Activated B cell treated with CpG ODN at 0.5 μM for 24 hours (primary cell): ENCODE data around the gene DHX58. TPM values are rescaled to one million over a fixed set of nuclear protein-coding genes. Genes with fewer than 3 reads are reported as not detected.

Source experiments
- ATAC-seq: fragments of 200-7000 bp; cut with Tn5 transposase; one replicate; pipeline ENCODE4 v1.10.0; 2021; ENCODE audit warnings: low read depth, mild to moderate bottlenecking, moderate library complexity
- CTCF ChIA-PET: fragments of 350-600 bp; sonication (Branson Sonifier 250); formaldehyde crosslinking; loops from one replicate; lab custom pipeline; 2021; ENCODE audit warnings: antibody characterized with exemption; lab: Charles Lee
- POLR2A ChIA-PET: fragments of 350-600 bp; sonication (Branson Sonifier 250); formaldehyde crosslinking; loops from one replicate; lab custom pipeline; 2021; ENCODE audit warnings: antibody characterized with exemption; lab: Charles Lee
- DNase-seq: peaks from one replicate; pipeline ENCODE4 v3.0.0; 2022
- H3K27ac Mint-ChIP-seq: one replicate; pipeline ENCODE4 v1.8.0; 2020; ENCODE audit warnings: mixed read lengths
- H3K27me3 Mint-ChIP-seq: one replicate; pipeline ENCODE4 v1.8.0; 2021; ENCODE audit warnings: mixed read lengths
- H3K36me3 Mint-ChIP-seq: one replicate; pipeline ENCODE4 v1.8.0; 2021; ENCODE audit warnings: low read depth, mixed read lengths
- H3K4me1 Mint-ChIP-seq: one replicate; pipeline ENCODE4 v1.8.0; 2021; ENCODE audit warnings: mixed read lengths
- H3K4me3 Mint-ChIP-seq: one replicate; pipeline ENCODE4 v1.8.0; 2020; ENCODE audit warnings: mild to moderate bottlenecking, mixed read lengths
- H3K9me3 Mint-ChIP-seq: one replicate; pipeline ENCODE4 v1.8.0; 2020; ENCODE audit warnings: mixed read lengths
- CTCF ChIP-seq: fragments of 200-600 bp; IDR thresholded peaks from one replicate; pipeline ENCODE4 v1.8.0; 2022; ENCODE audit warnings: antibody characterized with exemption, mild to moderate bottlenecking
- intact Hi-C: fragments of 100-400 bp; cut with micrococcal nuclease; formaldehyde crosslinking; loops from one replicate; pipeline ENCODE4 v1.15.1; 2024
- total RNA-seq: library from RNA; stranded (reverse); gene quantifications from 2 replicates; pipeline ENCODE4 v1.2.3, GENCODE V29; 2022

DHX58 gene
- total RNA-seq, 1 donor from 2014 or later, result 22.4 TPM

GRCh38 chr17:42058063-42058462 lies 54.5 kb downstream of the DHX58 start:
- intact Hi-C loops, result no loop called here
- Mint-ChIP-seq H3K9me3 (no peaks in the 10 kb centered on the region), H3K4me1 (no peaks in the 10 kb centered on the region), H3K27me3 (peaks cover 9% of the 10 kb centered on the region), H3K36me3 (no peaks in the 10 kb centered on the region), H3K4me3 (no peak overlapping the region), H3K27ac (no peak overlapping the region)
- ChIA-PET POLR2A (interaction anchor here (0.6 kb wide), 2 partner anchors 400 to 927 kb away, joined by 4 to 7 read pairs; no protein-coding TSS in a partner anchor), CTCF (no interaction called here)
- no peak for DNase-seq
- no peak for TF ChIP-seq CTCF
- ATAC-seq, result no peak

- no peak overlapping the region for H3K27ac Mint-ChIP-seq
- H3K36me3 Mint-ChIP-seq, result no peaks in the 10 kb centered on the region
- peaks cover 20% of the 10 kb centered on the region for H3K27me3 Mint-ChIP-seq
- intact Hi-C loops, result no loop called here
- ATAC-seq (no peak), DNase-seq (no peak)
- CTCF ChIA-PET, result no interaction called here
- no peaks in the 10 kb centered on the region for H3K9me3 Mint-ChIP-seq
- no peak for TF ChIP-seq CTCF
- POLR2A ChIA-PET, result no interaction called here
- no peak overlapping the region for H3K4me3 Mint-ChIP-seq
- no peaks in the 10 kb centered on the region for H3K4me1 Mint-ChIP-seq
Measured at GRCh38 chr17:42056635-42057034, 55.9 kb downstream of the DHX58 start.

DNA sequence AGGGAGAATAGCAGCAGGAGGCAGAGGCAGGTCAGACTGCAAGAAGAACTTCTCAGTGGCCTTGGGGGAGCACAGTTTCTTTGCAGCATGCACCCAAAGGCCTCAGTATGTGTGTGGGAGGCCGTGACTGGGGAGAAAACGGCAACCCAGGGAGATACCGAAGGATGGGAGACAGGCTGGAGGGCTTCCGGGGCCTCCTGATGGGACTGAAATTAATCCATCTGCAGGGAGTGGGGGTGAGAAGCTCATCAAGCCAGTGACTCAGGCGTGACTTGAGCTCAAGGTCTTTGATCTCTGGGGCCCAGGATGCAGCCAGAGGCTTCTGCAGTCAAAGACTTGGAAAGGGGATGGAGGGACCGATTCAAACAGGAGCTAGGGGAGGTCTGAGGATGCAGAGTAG lies 57.0 kb downstream of the DHX58 start:
- Mint-ChIP-seq H3K27ac (no peak overlapping the region), H3K4me3 (no peak overlapping the region), H3K27me3 (peaks cover 26% of the 10 kb centered on the region), H3K36me3 (no peaks in the 10 kb centered on the region), H3K4me1 (peaks cover 5% of the 10 kb centered on the region), H3K9me3 (no peaks in the 10 kb centered on the region)
- CTCF ChIA-PET, result no interaction called here
- TF ChIP-seq CTCF, result no peak
- ATAC-seq (no peak), DNase-seq (no peak)
- intact Hi-C loops, result no loop called here
- POLR2A ChIA-PET, result no interaction called here

- DNase-seq, result no peak
- Mint-ChIP-seq H3K4me1 (peaks cover 6% of the 10 kb centered on the region), H3K4me3 (no peak overlapping the region), H3K9me3 (no peaks in the 10 kb centered on the region), H3K27me3 (peaks cover 26% of the 10 kb centered on the region), H3K27ac (no peak overlapping the region), H3K36me3 (no peaks in the 10 kb centered on the region)
- no peak for ATAC-seq
- ChIA-PET POLR2A (no interaction called here), CTCF (no interaction called here)
- TF ChIP-seq CTCF, result no peak
- intact Hi-C loops, result no loop called here
Measured at GRCh38 chr17:42055027-42055426, 57.5 kb downstream of the DHX58 start.

DNA sequence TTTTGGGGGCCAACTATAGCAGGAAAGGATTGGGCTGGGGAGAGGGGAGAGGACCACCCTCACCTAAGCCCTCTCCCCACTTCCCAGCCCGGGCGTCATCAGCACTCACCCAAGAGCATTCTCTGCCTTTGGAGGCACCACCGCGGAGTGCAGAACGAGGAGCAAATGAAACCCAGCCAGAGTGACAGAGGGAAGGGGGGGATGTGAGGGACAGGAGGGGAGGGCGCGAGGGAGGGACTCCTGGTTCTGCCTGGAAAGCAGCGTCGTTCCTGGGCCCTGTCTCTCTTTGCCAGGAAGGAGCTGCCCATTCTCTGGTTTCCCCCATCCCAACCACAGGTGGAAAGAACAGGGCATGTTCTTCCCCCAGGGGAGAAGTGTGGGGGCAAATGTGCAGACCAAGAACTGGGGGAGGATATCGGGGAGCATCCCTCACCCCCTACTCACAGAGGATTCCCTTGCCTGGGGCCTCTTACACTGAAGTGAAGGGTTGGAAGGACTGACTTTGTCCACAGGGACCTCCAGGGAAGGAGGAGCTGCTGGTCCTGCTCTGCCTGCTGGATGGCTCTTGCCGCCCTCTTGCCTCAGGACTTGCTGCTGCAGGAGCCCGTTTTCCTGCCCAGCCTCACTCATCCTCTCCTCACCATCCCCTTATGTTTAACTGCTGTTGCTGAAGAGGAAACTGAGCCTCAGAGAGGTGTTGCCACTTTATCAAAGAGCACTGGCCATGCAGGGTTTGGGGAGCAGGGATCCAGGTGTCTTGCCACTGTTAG lies 58.6 kb downstream of the DHX58 start:
- ChIA-PET CTCF (no interaction called here), POLR2A (no interaction called here)
- H3K36me3 Mint-ChIP-seq, result no peaks in the 10 kb centered on the region
- H3K27me3 Mint-ChIP-seq, result peaks cover 30% of the 10 kb centered on the region
- ATAC-seq (no peak), DNase-seq (no peak)
- intact Hi-C loops, result no loop called here
- H3K27ac Mint-ChIP-seq, result no peak overlapping the region
- H3K4me3 Mint-ChIP-seq, result no peak overlapping the region
- no peak for TF ChIP-seq CTCF
- H3K9me3 Mint-ChIP-seq, result no peaks in the 10 kb centered on the region
- peaks cover 9% of the 10 kb centered on the region for H3K4me1 Mint-ChIP-seq
